GM21737 (cell line): ENCODE data around the gene GMFB.

Experiments used
- ATAC-seq: cut with Tn5 transposase; IDR thresholded peaks from one replicate; pipeline ENCODE4 v1.9.1; 2021; ENCODE audit warnings: mild to moderate bottlenecking, moderate library complexity; ENCODE audit not compliant: unreplicated experiment

Gene GMFB

GRCh38 chr14:54488646-54489317 is at the start of gene GMFB:
TSS of gene GMFB (minus strand) at chr14:54488980. CDS start at chr14:54488927, 53 bp downstream.
- peak; percentile 92 for ATAC-seq

GRCh38 chr14:54538055-54538454 is 49.3 kb upstream of the GMFB start:
- ATAC-seq: no peak

- ATAC-seq: no peak
These were observed 48.9 kb upstream of the GMFB start for GRCh38 chr14:54537651-54538050.

- no peak for ATAC-seq
These were observed 46.9 kb upstream of the GMFB start for GRCh38 chr14:54535646-54536045.

GRCh38 chr14:54535126-54535525 is 46.3 kb upstream of the GMFB start:
- no peak for ATAC-seq

- ATAC-seq: no peak
These were observed 44.3 kb upstream of the GMFB start for GRCh38 chr14:54533100-54533499.

- no peak for ATAC-seq
These were observed 43.6 kb upstream of the GMFB start for GRCh38 chr14:54532111-54533012.

- no peak for ATAC-seq
These were observed 41.0 kb upstream of the GMFB start for GRCh38 chr14:54529811-54530210.

GRCh38 chr14:54528973-54529372 is 40.2 kb upstream of the GMFB start:
- no peak for ATAC-seq

GRCh38 chr14:54524410-54524809 is 35.6 kb upstream of the GMFB start:
- ATAC-seq: no peak

- ATAC-seq: no peak
These were observed 27.9 kb upstream of the GMFB start for GRCh38 chr14:54516709-54517108.

GRCh38 chr14:54515670-54516069 is 26.9 kb upstream of the GMFB start:
- no peak for ATAC-seq

GRCh38 chr14:54512393-54512792 is 23.6 kb upstream of the GMFB start:
- ATAC-seq: no peak

- ATAC-seq: peak; percentile 99
These were observed 21.0 kb upstream of the GMFB start, which contains the start of gene CGRRF1 for GRCh38 chr14:54509546-54510501. TSS of gene CGRRF1 (plus strand) at chr14:54509906. CDS start at chr14:54509960, 54 bp downstream.

GRCh38 chr14:54503486-54503885 is 14.7 kb upstream of the GMFB start:
- no peak for ATAC-seq

GRCh38 chr14:54502602-54503001 is 13.8 kb upstream of the GMFB start:
- no peak for ATAC-seq

- no peak for ATAC-seq
These were observed 12.7 kb upstream of the GMFB start for GRCh38 chr14:54501480-54501879.

- no peak for ATAC-seq
These were observed 12.0 kb upstream of the GMFB start for GRCh38 chr14:54500744-54501143.

- no peak for ATAC-seq
These were observed 9.8 kb upstream of the GMFB start for GRCh38 chr14:54498579-54498978.

- no peak for ATAC-seq
These were observed 9.3 kb upstream of the GMFB start for GRCh38 chr14:54498095-54498531.

GRCh38 chr14:54497224-54497623 is 8.4 kb upstream of the GMFB start:
- no peak for ATAC-seq
